ENCODE measurements around the gene GFOD1.

GRCh38 chr6:13413466-13413862 lies 73.9 kb downstream of the GFOD1 start:
- TF ChIP-seq TOX (CRISPR knock-in tag; IDR thresholded peaks at IDR 0.05; ENCODE audit: borderline replicate concordance) (no peak), ISL1 (CRISPR knock-in tag; IDR thresholded peaks at IDR 0.05) (no peak), ESRRG (CRISPR knock-in tag; IDR thresholded peaks at IDR 0.05) (no peak), TCF4 (CRISPR knock-in tag; IDR thresholded peaks at IDR 0.05; ENCODE audit: borderline replicate concordance) (no peak), PATZ1 (CRISPR knock-in tag; IDR thresholded peaks at IDR 0.05; ENCODE audit: borderline replicate concordance) (no peak), ARNTL (CRISPR knock-in tag; IDR thresholded peaks at IDR 0.05; ENCODE audit: borderline replicate concordance, low read depth) (no peak), RARB (CRISPR knock-in tag; IDR thresholded peaks at IDR 0.05) (no peak), ZNF565 (CRISPR knock-in tag; conservative IDR thresholded peaks at IDR 0.05; ENCODE audit: low read depth) (no peak), ZNF8 (CRISPR knock-in tag; IDR thresholded peaks at IDR 0.05) (no peak), ZFP3 (CRISPR knock-in tag; IDR thresholded peaks at IDR 0.05) (no peak), ZNF70 (CRISPR knock-in tag; IDR thresholded peaks at IDR 0.05) (no peak)

Measured in SK-N-SH treated with all-trans-retinoic acid at 6 μM for 48 hours (cell line).